ENCODE data around the gene SKP1. TPM values are rescaled to one million over a fixed set of nuclear protein-coding genes. Genes with fewer than 3 reads are reported as not detected.

SKP1 gene
- total RNA-seq, 3 donors from 2014 or later (not counting 1 experiment from before 2014, with no cell fraction given): 301 to 338 (median 315) TPM

DNA sequence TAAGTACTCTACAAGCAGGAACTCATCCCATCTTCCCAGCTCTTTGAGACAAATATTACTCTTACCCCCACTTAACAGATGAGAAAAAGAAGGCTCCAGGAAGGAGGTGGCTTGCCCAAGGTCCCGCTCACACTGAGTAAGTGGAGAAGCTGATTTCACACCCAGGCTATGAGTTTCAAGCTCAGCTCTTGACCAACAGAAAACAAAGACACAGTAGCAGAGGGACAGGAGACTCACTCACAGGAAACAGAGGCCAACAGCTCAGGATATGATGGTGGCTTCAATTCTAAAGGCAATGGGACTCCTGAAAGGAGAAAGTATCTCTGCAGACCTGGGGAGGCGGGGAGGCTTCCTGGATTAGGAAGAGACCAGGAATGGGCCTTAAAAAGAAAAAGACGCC lies 69.0 kb downstream of the SKP1 start:
- H3K9me3 Mint-ChIP-seq: no peaks in the 10 kb centered on the region
- H3K4me3 Mint-ChIP-seq: no peak overlapping the region
- intact Hi-C loops (cut with micrococcal nuclease): no loop called here
- DNase-seq (no peak), ATAC-seq (no peak)
- no peaks in the 10 kb centered on the region for H3K36me3 Mint-ChIP-seq
- peaks cover 11 to 34% of the 10 kb centered on the region in 2 donors for H3K4me1 Mint-ChIP-seq
- Histone ChIP-seq H3K9me3 (ENCODE audit: control insufficient read depth, insufficient read depth, low read length) (no peaks in the 10 kb centered on the region), H3K36me3 (ENCODE audit: control insufficient read depth, insufficient read depth, low read length) (no peaks in the 10 kb centered on the region), H3K4me1 (ENCODE audit: control insufficient read depth, insufficient read depth, low read length) (peaks cover 64% of the 10 kb centered on the region), H3K27ac (ENCODE audit: low read length) (no peak overlapping the region), H3K4me3 (ENCODE audit: low read length) (no peak overlapping the region), H3K27me3 (ENCODE audit: control insufficient read depth, insufficient read depth, low read length) (no peaks in the 10 kb centered on the region)
- peaks cover 0 to 4% of the 10 kb centered on the region in 2 donors for H3K27me3 Mint-ChIP-seq (ENCODE audit: low read depth in 2 of 2)
- WGBS (ENCODE audit: insufficient coverage): 69% methylated on average over 3 of the region's 3 CpGs
- H3K27ac Mint-ChIP-seq: peak overlapping the region in 1 of 2 donors; percentile 67
- TF ChIP-seq, protein P1, sequence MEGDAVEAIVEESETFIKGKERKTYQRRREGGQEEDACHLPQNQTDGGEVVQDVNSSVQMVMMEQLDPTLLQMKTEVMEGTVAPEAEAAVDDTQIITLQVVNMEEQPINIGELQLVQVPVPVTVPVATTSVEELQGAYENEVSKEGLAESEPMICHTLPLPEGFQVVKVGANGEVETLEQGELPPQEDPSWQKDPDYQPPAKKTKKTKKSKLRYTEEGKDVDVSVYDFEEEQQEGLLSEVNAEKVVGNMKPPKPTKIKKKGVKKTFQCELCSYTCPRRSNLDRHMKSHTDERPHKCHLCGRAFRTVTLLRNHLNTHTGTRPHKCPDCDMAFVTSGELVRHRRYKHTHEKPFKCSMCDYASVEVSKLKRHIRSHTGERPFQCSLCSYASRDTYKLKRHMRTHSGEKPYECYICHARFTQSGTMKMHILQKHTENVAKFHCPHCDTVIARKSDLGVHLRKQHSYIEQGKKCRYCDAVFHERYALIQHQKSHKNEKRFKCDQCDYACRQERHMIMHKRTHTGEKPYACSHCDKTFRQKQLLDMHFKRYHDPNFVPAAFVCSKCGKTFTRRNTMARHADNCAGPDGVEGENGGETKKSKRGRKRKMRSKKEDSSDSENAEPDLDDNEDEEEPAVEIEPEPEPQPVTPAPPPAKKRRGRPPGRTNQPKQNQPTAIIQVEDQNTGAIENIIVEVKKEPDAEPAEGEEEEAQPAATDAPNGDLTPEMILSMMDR (IDR thresholded peaks at IDR 0.05): no peak

DNA sequence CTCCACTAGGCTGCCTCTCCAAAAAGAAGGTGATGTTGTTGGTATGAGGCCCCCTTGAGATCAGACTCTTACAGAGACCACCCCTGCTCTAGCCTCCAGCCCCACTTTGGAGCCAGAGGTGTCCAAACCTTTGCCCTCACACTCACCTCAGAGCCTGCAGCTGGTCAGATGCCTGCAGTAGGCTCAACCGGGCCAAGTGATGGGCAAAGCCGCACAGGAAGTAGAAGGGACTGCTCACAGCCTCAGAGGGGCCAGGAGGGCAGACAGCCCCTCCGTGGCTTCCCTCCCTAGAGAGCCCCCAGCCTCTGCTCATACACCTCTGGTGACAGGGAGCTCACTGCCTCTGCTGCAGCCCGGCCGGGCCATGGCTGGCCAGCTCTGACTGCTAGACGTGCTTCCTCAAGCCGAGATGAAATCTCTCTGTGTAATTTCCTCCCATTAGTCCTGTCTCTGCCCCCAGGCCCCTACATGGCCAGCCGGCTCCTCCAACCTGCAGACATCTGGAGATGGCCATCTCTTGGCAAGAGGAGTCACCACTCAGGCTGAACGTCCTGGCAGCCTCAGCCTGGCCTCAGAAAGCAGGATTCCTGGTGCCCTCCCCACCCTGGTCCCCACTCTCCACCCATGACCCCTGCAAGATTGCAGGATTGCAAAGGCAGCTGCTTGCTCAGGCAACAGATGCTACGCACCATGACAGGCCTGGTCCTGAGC lies 69.6 kb downstream of the SKP1 start:
- no peaks in the 10 kb centered on the region for H3K27me3 ChIP-seq (ENCODE audit: control insufficient read depth, insufficient read depth, low read length)
- intact Hi-C loops (cut with micrococcal nuclease): no loop called here
- peaks cover 66% of the 10 kb centered on the region for H3K4me1 ChIP-seq (ENCODE audit: control insufficient read depth, insufficient read depth, low read length)
- no peaks in the 10 kb centered on the region for H3K9me3 Mint-ChIP-seq
- H3K4me3 Mint-ChIP-seq: peak overlapping the region; percentile 13
- no peak for DNase-seq
- ATAC-seq: no peak
- H3K27ac Mint-ChIP-seq: peak overlapping the region; percentile 31 to 67
- H3K9me3 ChIP-seq (ENCODE audit: control insufficient read depth, insufficient read depth, low read length): no peaks in the 10 kb centered on the region
- WGBS (ENCODE audit: insufficient coverage): 65% methylated on average over 10 of the region's 10 CpGs
- H3K4me1 Mint-ChIP-seq: peaks cover 11 to 31% of the 10 kb centered on the region in 2 donors
- no peak overlapping the region for H3K27ac ChIP-seq (ENCODE audit: low read length)
- H3K36me3 ChIP-seq (ENCODE audit: control insufficient read depth, insufficient read depth, low read length): no peaks in the 10 kb centered on the region
- H3K27me3 Mint-ChIP-seq (ENCODE audit: low read depth in 2 of 2): peaks cover 0 to 2% of the 10 kb centered on the region in 2 donors
- TF ChIP-seq, protein P1 (IDR thresholded peaks at IDR 0.05): no peak
- no peaks in the 10 kb centered on the region for H3K36me3 Mint-ChIP-seq
- no peak overlapping the region for H3K4me3 ChIP-seq (ENCODE audit: low read length)

DNA sequence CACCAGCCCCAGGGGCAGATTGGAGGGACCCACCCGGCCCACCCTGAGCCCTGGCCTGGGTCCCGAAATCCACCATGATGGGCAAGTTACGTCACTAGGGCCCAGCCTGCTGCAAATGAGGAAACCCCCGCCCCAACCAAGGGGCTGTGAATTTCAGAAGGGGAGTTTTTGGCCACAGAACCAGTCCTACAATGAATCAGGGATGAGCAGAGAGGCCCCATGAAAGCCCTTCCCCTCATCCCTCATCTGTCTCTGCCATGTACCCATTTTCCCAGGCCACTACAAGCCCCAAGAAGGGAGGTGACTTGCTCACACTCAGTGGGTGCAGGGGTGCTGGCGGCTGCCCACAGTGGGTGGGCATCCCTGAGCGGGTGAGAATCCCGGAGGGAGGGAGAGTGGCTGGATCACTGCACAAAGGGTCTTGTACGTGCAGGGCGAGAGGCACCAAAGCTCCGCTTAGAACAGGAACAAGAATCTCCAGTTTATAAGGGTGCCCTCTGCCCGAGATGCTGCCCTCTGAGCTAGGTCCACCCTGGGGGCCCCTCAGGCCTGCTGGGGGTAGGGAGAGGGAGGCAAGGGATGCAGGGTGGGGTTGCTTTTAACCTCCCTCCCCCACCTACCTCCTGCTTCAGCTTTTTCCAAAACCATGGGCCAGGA lies 72.6 kb downstream of the SKP1 start:
- H3K4me1 ChIP-seq (ENCODE audit: control insufficient read depth, insufficient read depth, low read length): peaks cover 86% of the 10 kb centered on the region
- no peak overlapping the region for H3K4me3 ChIP-seq (ENCODE audit: low read length)
- ATAC-seq (no peak), DNase-seq (peak in 1 of 2 donors; percentile 71)
- H3K36me3 Mint-ChIP-seq: no peaks in the 10 kb centered on the region
- no peaks in the 10 kb centered on the region for H3K36me3 ChIP-seq (ENCODE audit: control insufficient read depth, insufficient read depth, low read length)
- peak overlapping the region; percentile 58 for H3K4me3 Mint-ChIP-seq
- peak overlapping the region; percentile 15 for H3K27ac ChIP-seq (ENCODE audit: low read length)
- peaks cover 30 to 46% of the 10 kb centered on the region in 2 donors for H3K4me1 Mint-ChIP-seq
- no peaks in the 10 kb centered on the region for H3K27me3 ChIP-seq (ENCODE audit: control insufficient read depth, insufficient read depth, low read length)
- no peaks in the 10 kb centered on the region for H3K27me3 Mint-ChIP-seq (ENCODE audit: low read depth in 2 of 2)
- intact Hi-C loops (cut with micrococcal nuclease): loop anchor here (5.0 kb wide), 1 partner anchor 67 kb away; no protein-coding TSS in a partner anchor
- 75% methylated on average over 10 of the region's 11 CpGs for WGBS (ENCODE audit: insufficient coverage)
- no peaks in the 10 kb centered on the region for H3K9me3 Mint-ChIP-seq
- no peaks in the 10 kb centered on the region for H3K9me3 ChIP-seq (ENCODE audit: control insufficient read depth, insufficient read depth, low read length)
- TF ChIP-seq, protein P1 (IDR thresholded peaks at IDR 0.05): no peak
- peak overlapping the region; percentile 69 to 86 for H3K27ac Mint-ChIP-seq

Measured in natural killer cell (primary cell).